ENCODE data around the gene ARMC12.

The ARMC12 gene

DNA sequence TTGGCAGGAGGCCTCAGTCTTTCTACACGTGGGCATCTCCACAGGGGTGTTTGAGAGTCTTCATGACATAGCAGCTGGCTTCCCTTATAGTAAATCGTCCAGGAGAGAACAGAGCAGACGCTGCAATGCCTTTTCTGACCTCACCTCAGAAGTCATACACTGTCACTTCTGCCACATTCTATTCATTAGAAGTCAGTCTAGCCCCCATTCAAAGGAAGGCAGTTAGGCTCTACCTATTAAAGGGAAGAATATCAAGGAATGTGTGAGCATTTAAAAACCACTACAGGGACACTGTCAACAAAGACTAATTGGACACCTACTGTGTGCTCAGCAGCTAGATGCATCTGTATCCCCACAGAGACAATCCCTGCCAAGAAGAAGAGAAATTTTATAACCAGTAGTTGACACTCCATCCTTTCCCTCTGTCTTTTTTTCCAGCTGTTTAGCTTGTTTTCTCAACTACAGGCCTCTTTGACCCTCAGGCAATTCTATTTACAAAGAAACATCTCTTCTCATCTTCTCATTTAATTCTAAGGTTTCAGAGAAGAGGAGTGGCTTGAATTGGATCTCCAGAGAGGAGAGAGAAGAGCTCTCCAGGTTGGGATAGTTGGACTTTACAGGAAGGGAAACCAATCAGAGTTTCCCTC is 18.6 kb downstream of the ARMC12 start:
- H3K4me3 ChIP-seq (replicated peaks in 1 of 2; ENCODE audit: low read depth in 2 of 2, low read length in 2 of 2) = no peak overlapping the region
- TF ChIP-seq, protein P1, sequence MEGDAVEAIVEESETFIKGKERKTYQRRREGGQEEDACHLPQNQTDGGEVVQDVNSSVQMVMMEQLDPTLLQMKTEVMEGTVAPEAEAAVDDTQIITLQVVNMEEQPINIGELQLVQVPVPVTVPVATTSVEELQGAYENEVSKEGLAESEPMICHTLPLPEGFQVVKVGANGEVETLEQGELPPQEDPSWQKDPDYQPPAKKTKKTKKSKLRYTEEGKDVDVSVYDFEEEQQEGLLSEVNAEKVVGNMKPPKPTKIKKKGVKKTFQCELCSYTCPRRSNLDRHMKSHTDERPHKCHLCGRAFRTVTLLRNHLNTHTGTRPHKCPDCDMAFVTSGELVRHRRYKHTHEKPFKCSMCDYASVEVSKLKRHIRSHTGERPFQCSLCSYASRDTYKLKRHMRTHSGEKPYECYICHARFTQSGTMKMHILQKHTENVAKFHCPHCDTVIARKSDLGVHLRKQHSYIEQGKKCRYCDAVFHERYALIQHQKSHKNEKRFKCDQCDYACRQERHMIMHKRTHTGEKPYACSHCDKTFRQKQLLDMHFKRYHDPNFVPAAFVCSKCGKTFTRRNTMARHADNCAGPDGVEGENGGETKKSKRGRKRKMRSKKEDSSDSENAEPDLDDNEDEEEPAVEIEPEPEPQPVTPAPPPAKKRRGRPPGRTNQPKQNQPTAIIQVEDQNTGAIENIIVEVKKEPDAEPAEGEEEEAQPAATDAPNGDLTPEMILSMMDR (IDR thresholded peaks at IDR 0.05; ENCODE audit: low read depth, low read length) = no peak
- no peak for DNase-seq (ENCODE audit: low read depth in 2 of 2)

DNA sequence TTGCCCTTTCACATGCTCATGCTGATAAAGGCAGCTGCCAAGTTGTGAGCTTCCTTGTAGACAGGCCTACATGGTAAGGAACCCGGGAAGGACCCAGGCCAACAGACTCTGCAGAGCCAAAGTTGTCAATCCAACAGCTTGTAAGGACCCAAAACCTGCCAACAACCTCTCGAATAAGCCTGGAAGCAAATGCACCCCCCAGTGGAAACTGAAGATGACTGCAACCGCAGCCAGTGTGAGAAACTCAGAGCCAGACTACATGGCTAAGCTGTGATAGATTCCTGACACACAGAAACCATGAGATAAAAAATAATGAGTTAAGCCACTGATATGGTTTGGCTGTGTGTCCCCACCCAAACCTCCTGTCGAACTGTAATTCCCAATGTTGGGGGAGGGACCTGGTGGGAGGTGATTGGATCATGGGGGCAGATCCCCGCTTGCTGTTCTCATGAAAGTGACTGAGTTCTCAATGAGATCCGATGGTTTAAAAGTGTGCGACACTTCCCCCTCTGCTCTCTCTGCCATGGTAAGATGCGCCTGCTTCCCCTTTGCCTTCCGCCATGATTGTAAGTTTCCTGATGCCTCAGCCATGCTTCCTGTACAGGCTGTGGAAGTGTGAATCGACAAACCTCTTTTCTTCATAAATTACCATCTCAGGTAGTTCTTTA is 20.8 kb downstream of the ARMC12 start:
- H3K4me3 ChIP-seq (replicated peaks in 1 of 2; ENCODE audit: low read depth in 2 of 2, low read length in 2 of 2) = no peak overlapping the region
- TF ChIP-seq, protein P1 (IDR thresholded peaks at IDR 0.05; ENCODE audit: low read depth, low read length) = peak; percentile 62
- DNase-seq (ENCODE audit: low read depth in 2 of 2) = peak; percentile 56 to 65

DNA sequence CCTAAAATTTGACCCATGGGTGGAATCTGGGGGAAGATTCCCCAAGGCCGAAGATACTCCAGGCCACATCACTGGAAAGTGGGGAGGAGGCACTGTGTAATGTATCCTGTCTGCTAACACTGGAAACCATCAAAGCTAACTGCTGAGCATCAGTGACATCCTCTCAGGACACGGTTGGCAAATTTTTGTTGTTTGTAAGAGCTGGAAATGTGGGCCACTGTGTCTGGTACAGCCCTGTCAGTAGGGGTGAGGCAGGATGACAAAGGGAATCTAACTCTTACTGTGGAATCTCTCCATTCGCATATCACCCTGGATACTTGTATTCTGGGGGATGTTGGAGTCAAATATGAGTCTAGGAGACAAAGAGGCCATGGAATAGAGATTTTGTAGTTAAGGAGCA is 22.6 kb downstream of the ARMC12 start:
- DNase-seq (ENCODE audit: low read depth in 2 of 2) = no peak
- TF ChIP-seq, protein P1 (IDR thresholded peaks at IDR 0.05; ENCODE audit: low read depth, low read length) = no peak
- H3K4me3 ChIP-seq (replicated peaks in 1 of 2; ENCODE audit: low read depth in 2 of 2, low read length in 2 of 2) = no peak overlapping the region

DNA sequence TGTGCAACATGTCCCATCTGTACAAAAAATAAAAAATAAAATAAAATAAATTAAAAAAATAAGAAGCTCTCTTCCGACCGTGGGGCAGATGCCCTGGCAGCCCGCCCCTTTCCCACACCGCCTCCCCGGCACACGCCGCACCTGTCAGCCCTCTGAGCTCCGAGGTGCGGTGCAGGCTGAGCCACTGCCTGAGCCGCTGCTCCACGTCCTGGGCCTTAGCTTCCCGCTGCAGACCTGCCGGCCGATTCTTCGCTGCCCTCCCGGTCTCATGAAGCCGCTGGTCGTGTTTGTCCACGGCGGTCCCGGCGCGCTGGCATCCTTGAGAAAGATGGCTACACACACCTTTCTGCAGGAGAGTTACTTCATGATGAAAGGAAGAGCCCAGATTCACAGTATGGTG is 28.9 kb downstream of the ARMC12 start:
- TF ChIP-seq, protein P1 (IDR thresholded peaks at IDR 0.05; ENCODE audit: low read depth, low read length) = no peak
- H3K4me3 ChIP-seq (replicated peaks in 1 of 2; ENCODE audit: low read depth in 2 of 2, low read length in 2 of 2) = no peak overlapping the region
- DNase-seq (ENCODE audit: low read depth in 2 of 2) = no peak

GRCh38 chr6:35769211-35769610 is 32.4 kb downstream of the ARMC12 start:
- no peak overlapping the region for H3K4me3 ChIP-seq (replicated peaks in 1 of 2; ENCODE audit: low read depth in 2 of 2, low read length in 2 of 2)
- DNase-seq (ENCODE audit: low read depth in 2 of 2) = no peak

GRCh38 chr6:35771343-35771627 is 34.5 kb downstream of the ARMC12 start:
- H3K4me3 ChIP-seq (replicated peaks in 1 of 2; ENCODE audit: low read depth in 2 of 2, low read length in 2 of 2) = no peak overlapping the region
- TF ChIP-seq, protein P1 (IDR thresholded peaks at IDR 0.05; ENCODE audit: low read depth, low read length) = no peak
- no peak for DNase-seq (ENCODE audit: low read depth in 2 of 2)

More at GRCh38 chr6:35769211-35769610, 32.4 kb downstream of the ARMC12 start:
- TF ChIP-seq, protein P1 (IDR thresholded peaks at IDR 0.05; ENCODE audit: low read depth, low read length) = no peak
